CD4-positive, alpha-beta T cell treated with Interleukin-15 for 1 hour (primary cell): ENCODE results near the gene GPR75.

ENCODE experiments used
- DNase-seq: peaks from one replicate; pipeline ENCODE4 v3.0.0-alpha.2; 2020

GPR75 gene

DNA sequence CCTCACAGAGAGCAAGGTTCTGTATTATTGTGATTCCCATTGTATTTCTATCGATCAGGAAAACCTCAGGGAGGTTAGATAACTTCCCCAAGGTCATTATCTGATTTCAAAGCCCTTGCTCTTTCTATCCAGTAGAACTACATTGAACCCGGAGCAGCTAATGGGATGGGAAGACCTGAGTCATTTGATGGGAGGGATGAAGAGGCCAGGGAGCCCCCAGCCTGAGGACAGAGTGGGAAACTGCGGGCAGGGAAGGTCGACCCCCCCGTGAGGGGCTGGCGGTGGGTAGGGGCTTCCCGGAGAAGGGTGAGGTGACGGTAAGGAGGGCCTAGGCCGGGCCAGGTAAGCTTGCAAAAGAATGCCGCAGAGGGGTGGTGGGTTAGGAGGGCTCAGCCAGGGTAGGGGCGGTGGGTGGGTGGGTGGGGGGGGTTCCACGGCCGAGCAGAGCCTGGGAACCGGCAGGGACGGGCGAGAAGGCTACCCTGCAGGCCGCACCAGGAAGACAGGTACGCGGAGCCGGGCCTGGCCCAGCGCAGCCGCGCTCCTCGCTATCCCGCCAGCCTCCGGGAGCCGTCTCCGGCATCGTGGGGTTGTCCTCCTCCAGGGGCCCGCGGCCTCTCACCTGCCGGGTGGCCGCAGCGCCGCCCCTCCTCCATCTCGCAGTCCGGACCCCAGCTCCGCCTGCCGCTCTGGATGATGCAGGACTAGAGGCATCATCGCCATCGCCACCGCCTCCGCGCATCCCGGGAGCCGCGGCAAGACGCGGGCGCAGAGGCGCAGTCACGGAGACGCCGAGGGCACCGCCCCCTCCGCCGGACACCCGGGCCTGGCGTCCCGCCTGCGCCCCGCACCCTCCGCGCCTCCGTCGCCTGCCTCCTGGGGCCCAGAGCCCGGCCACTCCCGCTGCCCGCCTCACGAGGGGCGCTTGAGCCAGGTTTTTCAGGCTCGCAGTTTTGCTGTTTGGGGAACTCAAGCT lies at the start of gene GPR75:
TSS of gene GPR75 (minus strand) at position 762 of the 976 bp plus-strand sequence. CDS start 5,211 bp downstream, outside the sequence.
- DNase-seq: no peak

DNA sequence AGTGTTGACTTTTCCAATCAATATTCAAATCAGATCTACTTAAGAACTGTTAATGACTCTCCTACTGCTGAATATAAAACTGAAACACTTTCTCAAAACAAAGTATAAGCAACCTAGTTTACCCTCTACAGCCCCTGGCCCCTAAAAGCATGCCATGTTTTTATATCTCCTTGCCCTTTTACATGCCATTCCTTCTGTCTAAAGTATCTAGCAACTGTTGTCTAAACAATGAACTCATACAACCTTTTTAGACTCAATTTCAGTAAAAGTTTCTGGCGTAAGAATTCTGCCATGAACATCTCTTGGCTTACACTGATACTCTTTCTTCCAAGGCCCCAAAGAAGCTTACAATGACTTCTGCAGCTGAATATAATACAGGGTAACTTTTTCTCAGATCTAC lies 47.8 kb upstream of the GPR75 start:
- no peak for DNase-seq

- no peak for DNase-seq
Observed at GRCh38 chr2:53905396-53905795, 45.6 kb upstream of the GPR75 start.

DNA sequence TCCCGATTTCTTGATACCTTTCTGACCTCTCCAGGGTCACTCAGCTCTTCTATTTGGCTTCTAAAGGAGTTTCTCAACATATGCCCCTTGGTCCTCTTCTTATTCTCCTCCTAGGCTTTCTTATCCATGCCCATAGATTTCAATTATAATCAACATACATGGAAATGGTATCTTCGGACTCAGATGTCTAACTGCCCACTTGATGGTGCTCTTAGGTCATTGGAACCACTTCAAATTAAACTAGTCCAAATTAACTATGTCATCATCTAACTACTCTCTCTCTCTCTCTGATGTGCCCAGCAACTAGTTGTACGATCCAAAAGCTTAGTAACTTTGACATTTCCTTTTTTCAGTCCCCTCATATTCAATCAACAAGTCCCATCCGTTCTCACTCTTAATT lies 43.2 kb upstream of the GPR75 start:
- no peak for DNase-seq

DNA sequence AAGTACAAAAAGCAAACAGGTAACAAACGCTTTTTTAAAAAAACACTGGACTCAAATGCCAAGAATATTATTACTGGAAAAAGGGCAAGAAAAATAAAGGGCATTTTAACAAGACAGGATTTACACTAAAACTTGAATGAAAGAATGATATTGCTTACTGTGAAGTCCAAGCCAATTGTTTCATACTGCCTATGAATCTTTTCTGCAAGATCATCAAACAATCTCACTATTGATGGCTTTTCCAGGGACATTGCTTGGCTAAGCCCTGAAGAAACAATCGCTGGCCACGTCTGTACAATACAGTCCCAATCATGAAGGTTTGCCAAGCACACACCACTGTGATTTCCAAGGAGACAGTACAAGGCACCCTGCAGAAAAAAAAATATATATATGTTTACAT lies 41.4 kb upstream of the GPR75 start:
- no peak for DNase-seq

DNA sequence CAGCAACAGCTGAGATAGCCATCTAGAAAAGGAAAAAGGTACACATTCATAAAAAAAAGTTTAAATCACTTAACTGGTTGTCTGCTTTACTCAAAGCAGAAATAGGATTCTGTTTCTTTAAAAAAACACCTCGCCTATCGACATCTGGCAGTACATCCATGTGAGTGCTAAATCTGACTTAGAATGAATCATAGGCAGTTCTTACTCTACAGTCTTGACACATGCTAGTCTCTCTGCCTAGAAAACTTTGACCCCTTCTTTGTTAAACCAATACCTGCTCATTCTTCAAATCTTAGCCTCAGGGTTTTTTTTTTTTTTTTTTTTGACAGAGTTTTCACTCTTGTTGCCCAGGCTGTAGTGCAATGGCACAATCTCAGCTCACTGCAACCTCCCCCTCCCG lies 37.1 kb upstream of the GPR75 start:
- DNase-seq: no peak

DNA sequence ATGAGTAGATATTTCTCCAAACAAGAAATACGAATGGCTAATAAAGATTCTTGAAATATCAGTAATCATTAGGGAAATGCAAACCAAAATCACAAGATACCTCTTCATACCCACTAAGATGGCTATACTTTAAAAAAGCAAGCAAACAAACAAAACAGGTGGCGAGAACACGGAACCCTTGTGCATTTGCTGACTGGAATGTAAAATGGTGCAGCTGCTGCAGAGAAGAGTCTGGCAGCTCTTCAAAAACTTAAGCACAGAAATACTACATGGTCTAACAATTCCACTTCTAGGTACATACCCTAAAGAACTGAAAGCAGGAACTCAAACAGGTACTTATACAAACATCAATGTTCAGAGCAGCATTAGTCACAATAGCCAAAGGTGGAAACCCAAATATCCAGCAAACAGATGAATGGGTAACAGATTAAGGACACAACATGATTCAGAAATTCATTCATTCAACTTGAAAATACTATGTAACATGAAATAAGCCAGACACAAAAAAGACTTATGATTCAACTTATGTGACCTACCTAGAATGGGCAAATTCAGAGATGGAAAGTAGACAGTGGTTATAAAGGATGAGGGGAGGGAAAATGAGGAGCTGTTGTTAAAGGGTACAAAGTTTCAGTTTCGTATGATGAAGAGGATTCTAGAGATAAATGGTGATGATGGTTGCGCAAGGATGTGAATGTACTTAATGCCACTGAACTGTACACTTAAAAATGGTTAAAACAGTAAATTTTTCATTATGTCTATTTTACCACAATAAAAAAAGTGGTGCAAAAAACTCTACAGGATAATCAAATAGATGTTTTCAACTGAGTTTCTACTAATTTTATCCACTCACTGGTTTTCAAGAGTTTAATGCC lies 26.9 kb upstream of the GPR75 start:
- no peak for DNase-seq

- DNase-seq: no peak
Observed at GRCh38 chr2:53884883-53885282, 25.1 kb upstream of the GPR75 start.

DNA sequence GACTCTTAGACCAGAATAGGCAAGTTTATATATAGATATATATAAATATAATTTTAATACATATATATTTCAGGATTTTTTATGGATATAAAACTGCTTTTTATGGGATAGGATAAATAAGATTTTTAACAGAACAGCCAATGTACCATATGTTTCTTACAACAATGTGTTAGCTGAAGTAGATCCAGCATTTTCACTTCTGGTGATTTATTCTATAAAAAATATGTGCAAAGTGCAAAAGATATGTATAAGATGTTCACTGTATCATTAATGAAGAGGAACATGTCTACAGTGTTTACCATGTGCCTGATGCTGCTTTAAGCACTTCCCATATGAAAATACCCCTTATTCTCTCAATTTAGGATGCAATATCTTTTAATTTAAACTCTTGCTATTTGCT lies 22.2 kb upstream of the GPR75 start:
- DNase-seq: no peak

GRCh38 chr2:53881360-53881759 lies 21.6 kb upstream of the GPR75 start:
- DNase-seq: no peak

DNA sequence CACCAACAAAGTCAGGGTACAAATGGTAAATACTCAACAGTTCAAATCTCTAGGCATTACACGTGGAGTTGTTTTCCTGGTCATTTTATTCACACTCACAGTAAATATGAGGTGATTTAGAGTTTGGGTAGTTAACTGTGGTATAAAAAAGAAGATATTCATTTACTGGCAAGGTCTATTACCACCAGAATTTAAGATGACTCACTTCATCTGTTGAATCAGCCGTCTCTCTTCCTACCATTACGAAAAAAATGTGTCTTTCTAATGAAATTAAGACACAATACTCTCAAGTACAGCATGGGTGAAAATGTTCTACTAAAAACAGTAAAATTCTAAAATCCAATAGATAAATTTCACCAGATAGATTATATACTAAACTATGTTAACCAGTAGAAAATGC lies 21.0 kb upstream of the GPR75 start:
- no peak for DNase-seq

GRCh38 chr2:53877556-53877955 lies 17.8 kb upstream of the GPR75 start:
- DNase-seq: no peak

DNA sequence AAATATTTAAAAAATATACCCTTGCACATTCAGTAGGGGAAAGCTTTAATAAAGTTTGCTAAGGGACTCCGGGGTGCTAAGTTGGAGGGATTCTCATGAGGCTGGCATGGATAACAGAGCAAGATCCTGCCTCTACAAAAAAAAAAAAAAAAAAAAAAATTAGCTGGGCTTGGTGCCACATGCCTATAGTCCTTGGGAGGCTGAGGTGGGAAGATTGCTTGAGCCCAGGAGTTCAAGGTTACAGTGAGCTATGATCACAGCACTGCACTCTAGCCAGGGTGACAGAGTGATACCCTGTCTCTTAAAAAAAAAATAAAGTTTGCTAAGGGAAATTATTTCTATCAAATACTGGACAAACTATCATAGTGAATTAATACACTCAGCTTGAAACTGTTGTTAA lies 17.3 kb upstream of the GPR75 start:
- DNase-seq: no peak

GRCh38 chr2:53874401-53874950 lies 14.7 kb upstream of the GPR75 start:
- DNase-seq: no peak

- no peak for DNase-seq
Observed at GRCh38 chr2:53867773-53868172, 8.0 kb upstream of the GPR75 start.

DNA sequence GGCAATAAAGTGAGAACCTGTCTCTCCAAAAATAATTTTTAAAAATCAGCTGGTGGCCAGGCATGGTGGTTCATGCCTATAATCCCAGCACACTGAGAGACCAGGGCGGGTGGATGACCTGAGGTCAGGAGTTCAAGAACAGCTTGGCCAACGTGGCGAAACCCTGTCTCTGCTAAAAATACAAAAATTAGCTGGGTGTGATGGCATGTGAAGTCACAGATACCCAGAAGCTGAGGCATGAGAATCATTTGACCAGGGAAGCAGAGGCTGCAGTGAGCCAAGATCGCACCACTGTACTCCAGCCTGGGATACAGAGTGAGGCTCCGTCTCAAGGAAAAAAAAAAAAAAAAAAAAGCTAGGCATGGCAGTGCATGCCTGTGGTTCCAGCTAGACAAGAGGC lies 7.4 kb upstream of the GPR75 start:
- DNase-seq: no peak

GRCh38 chr2:53865962-53866361 lies 6.2 kb upstream of the GPR75 start:
- DNase-seq: no peak

DNA sequence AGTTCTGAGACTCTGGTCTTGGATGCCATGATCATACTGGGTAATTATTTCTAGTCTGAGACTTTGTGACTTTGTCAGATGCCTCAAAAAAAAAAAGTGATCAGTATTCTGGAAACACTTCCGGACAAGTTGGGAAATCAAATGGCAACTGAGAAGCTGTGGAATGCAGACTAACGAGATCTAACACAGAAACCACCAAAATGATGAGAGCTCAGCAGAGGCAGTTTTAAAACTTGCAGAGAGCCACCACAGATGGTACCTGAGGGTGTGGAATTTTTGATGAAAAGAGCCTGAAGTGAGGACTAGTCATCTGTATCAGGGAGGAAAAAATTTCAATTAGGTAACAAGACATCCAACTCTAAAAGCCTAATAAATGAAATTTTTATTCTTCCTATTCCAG lies 5.5 kb upstream of the GPR75 start:
- DNase-seq: no peak

DNA sequence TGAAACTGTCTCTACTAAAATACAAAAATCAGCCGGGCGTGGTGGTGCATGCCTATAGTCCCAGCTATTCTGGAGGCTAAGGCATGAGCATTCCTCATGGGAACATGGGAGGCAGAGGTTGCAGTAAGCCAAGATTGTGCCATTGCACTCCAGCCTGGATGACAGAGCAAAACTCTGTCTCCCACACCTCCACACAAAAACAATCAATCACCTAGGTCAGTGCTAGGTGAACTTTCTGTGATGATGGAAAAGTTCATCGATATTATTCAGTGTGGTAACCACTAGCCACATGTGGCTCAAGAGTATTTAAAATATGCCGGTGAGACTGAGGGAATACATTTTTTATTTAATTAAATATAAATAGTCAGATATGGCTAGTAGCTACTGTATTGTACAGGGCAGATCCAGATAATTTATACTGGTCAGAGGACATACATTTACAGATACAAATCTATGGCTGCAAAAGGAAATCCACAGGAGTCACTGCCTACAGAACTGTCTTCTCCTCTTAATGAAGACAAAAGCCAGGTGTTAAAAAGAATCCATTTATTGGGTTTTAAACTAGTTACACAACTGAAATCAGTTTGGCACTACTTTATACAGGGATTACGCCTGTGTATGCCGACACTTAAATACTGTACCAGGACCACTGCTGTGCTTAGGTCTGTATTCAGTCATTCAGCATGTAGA lies 3.9 kb upstream of the GPR75 start:
- no peak for DNase-seq

- no peak for DNase-seq
Observed at GRCh38 chr2:53861824-53862223, 2.1 kb upstream of the GPR75 start.

DNA sequence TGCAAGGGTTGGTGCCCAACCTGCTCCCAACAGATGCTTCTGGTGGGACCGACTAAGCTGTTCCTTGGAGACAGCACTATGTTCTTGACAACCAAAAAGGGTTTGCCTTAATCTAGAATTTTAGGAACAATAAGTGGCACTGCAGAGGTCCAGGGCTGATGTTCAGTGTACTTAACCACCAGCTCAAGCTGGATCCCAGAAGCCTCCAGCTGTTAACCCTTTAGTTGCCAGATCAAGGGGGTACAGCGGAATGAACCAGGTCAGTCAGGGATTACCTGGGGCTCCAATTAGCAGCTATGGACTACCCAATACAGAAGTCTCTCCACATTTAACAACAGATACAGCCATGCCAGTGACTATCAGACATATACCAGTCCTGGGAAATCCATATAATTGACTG lies 3.5 kb downstream of the GPR75 start:
- no peak for DNase-seq

GRCh38 chr2:53854678-53855077 lies 5.1 kb downstream of the GPR75 start:
- no peak for DNase-seq

- no peak for DNase-seq
Observed at GRCh38 chr2:53852532-53852931, 7.2 kb downstream of the GPR75 start.
